Measurements from ENCODE around the gene HTRA1. TPM values are rescaled to one million over a fixed set of nuclear protein-coding genes. Genes with fewer than 3 reads are reported as not detected.

HTRA1 gene
- total and polyA plus RNA-seq, 2 of the 4 experiments (the other 2 are of a cell fraction), result 28.5 to 108 TPM

- H2BK5ac ChIP-seq (ENCODE audit: low read depth, low read length, poor library complexity, severe bottlenecking), result no peak overlapping the region
- H3K4ac ChIP-seq (ENCODE audit: low read depth, low read length), result no peak overlapping the region
- H2AFZ ChIP-seq (replicated peaks; ENCODE audit: low read length, poor library complexity), result no peak overlapping the region
- H3K18ac ChIP-seq (ENCODE audit: low read depth, low read length), result no peak overlapping the region
- H3K9ac ChIP-seq (ENCODE audit: low read depth, low read length), result no peak overlapping the region
- no peak overlapping the region for H3K4me2 ChIP-seq (ENCODE audit: low read depth, low read length)
- ChIA-PET CTCF (interaction anchor here (1.0 kb wide), 1 partner anchor 373 kb away, joined by 3 read pairs; no protein-coding TSS in a partner anchor), POLR2A (ENCODE audit: unreplicated experiment) (no interaction called here)
- H2BK15ac ChIP-seq (ENCODE audit: low read depth, low read length), result no peak overlapping the region
- H4K5ac ChIP-seq (ENCODE audit: low read depth, low read length), result no peak overlapping the region
- H4K91ac ChIP-seq (ENCODE audit: insufficient read depth, low read depth, low read length), result no peak overlapping the region
- peaks cover 26% of the 10 kb centered on the region for H3K36me3 ChIP-seq (ENCODE audit: control insufficient read depth, insufficient read depth, low read length)
- no peaks in the 10 kb centered on the region for H3K79me1 ChIP-seq (ENCODE audit: low read depth in 1 of 2, low read length in 2 of 2)
- H3K56ac ChIP-seq (ENCODE audit: extremely low read depth, insufficient read depth, low read length), result no peak overlapping the region
- no peak overlapping the region for H2AK9ac ChIP-seq (replicated peaks; ENCODE audit: low read depth, low read length, poor library complexity)
- no peak overlapping the region for H2AK5ac ChIP-seq (ENCODE audit: low read depth, low read length)
- H3K23ac ChIP-seq (ENCODE audit: low read depth, low read length), result no peak overlapping the region
- H3K27me3 ChIP-seq (ENCODE audit: control insufficient read depth, insufficient read depth, low read length), result no peaks in the 10 kb centered on the region
- H3K9me1 ChIP-seq (ENCODE audit: insufficient read depth, low read length), result peaks cover 4% of the 10 kb centered on the region
- H3K27ac ChIP-seq (ENCODE audit: insufficient read depth, low read length), result no peak overlapping the region
- in situ Hi-C loops (cut with MboI; ENCODE audit: low sequenced_read_pairs) (no loop called here), dilution Hi-C loops (cut with HindIII; ENCODE audit: low sequenced_read_pairs, unreplicated experiment) (no loop called here), intact Hi-C loops (cut with micrococcal nuclease) (no loop called here)
- ATAC-seq (ENCODE audit: low read depth) (no peak), DNase-seq (no peak)
- WGBS, 2 experiments (ENCODE audit: extremely low coverage in 2 of 2, insufficient read length in 1 of 2), result 100% methylated on average over 4 of the region's 5 CpGs; no CpG with 5 or more reads in 1 of the 2 experiments
- H4K8ac ChIP-seq (ENCODE audit: low read depth in 2 of 2, low read length in 2 of 2), result no peak overlapping the region
- H2BK120ac ChIP-seq (ENCODE audit: low read depth, low read length), result no peak overlapping the region
- no peaks in the 10 kb centered on the region for H3K4me1 ChIP-seq (ENCODE audit: control insufficient read depth, insufficient read depth, low read length)
- no peaks in the 10 kb centered on the region for H3K9me3 ChIP-seq (ENCODE audit: control insufficient read depth, insufficient read depth, low read length)
- no peak overlapping the region for H3K4me3 ChIP-seq (ENCODE audit: insufficient read depth, low read depth, low read length)
- no TSS peak for BruUV-seq (replicated peaks)
- no peak for TF ChIP-seq MAFK (IDR thresholded peaks at IDR 0.05; ENCODE audit: low read depth, low read length)
- TF ChIP-seq MAZ (IDR thresholded peaks at IDR 0.05; ENCODE audit: borderline replicate concordance, low read depth, low read length), result no peak
- no peak for TF ChIP-seq NFE2L2 (IDR thresholded peaks at IDR 0.05; ENCODE audit: low read depth, low read length)
- no peak for TF ChIP-seq CEBPB (IDR thresholded peaks at IDR 0.05; ENCODE audit: low read depth, low read length)
- no peak for TF ChIP-seq CTCF (conservative IDR thresholded peaks at IDR 0.05; ENCODE audit: low read depth, low read length)
- TF ChIP-seq MXI1 (IDR thresholded peaks at IDR 0.05; ENCODE audit: borderline replicate concordance, low read depth, low read length), result no peak
- no peak for TF ChIP-seq POLR2A (IDR thresholded peaks at IDR 0.05; ENCODE audit: low read depth, low read length)
- TF ChIP-seq CHD1 (IDR thresholded peaks at IDR 0.05; ENCODE audit: low read depth, low read length), result no peak
- TF ChIP-seq USF2 (IDR thresholded peaks at IDR 0.05; ENCODE audit: low read depth, low read length), result no peak
- no peak overlapping the region for H2BK20ac ChIP-seq (ENCODE audit: low read depth, low read length)
- H4K20me1 ChIP-seq (ENCODE audit: insufficient read depth, low read length), result no peaks in the 10 kb centered on the region
- no peak overlapping the region for H3K14ac ChIP-seq (replicated peaks; ENCODE audit: low read depth, low read length)
Observed at GRCh38 chr10:122515022-122515424, 53.7 kb downstream of the HTRA1 start.

Measured in IMR-90 (cell line).